HG03103 (cell line): ENCODE results near the gene RELB.
"Not testable (repeated sequence)": the region's sequence is repeated elsewhere in the genome, so short reads cannot be mapped to it uniquely, and the experiment has no call there.

Source experiments
- ATAC-seq: cut with Tn5 transposase; IDR thresholded peaks from one replicate; pipeline ENCODE4 v1.9.1; 2021; ENCODE audit warnings: low read depth; ENCODE audit not compliant: unreplicated experiment

RELB gene

GRCh38 chr19:44986389-44986788, 14.9 kb upstream of the RELB start:
- no peak for ATAC-seq

- no peak for ATAC-seq
These were observed 14.1 kb upstream of the RELB start for GRCh38 chr19:44987148-44987675.

DNA sequence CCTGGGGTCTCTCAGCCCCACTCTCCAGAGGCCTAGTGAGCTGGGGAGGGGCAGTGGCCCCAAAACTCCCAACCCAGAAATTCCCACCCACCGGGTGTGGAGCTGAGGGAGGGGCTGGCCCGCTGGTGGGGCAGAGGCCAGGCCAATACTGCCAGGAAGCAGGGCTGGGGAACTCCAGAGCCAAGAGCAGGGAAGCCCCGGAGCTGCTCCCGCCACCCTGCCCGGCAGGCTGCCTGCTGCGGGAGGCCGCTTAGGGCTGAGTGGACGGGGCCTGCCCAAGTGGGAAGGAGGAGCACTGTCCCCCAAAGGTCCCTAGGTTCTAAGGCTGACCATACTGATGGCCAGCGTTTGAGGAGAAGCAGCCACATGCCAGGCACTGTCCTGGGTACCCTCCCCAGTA, 13.0 kb upstream of the RELB start:
- no peak for ATAC-seq

DNA sequence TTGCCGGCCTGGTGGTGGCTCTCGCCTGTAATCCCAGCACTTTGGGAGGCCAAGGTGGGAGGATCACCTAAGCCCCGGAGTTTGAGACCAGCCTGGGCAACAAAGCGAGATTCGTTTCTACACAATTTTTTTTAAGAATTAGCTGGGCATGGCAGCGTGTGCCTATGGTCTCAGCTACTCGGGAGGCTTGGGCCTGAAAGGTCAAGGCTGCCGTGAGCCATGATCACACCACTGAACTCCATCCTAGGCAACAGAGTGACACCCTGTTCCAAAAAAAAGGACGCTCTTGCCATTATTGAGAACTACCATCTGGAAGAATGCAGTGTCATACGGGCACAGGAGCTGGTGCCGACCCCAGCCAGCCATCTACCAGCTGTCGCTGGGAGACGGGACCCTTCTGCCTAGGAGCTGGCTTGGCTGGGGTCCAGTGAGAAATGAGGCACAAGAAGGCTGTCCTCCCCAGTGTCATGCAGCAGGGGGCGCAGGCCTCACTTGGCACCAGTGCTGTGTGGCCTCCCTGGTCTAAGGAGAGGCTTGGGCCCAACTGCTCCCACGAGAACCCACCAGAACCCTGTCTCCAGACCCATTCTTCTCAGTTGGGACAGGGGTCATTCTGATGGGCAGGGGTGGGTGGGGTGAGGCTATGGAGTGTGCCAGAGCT, 12.2 kb upstream of the RELB start:
- ATAC-seq: no peak

- no peak for ATAC-seq
These were observed 10.8 kb upstream of the RELB start for GRCh38 chr19:44990459-44990858.

GRCh38 chr19:44990966-44991365, 10.3 kb upstream of the RELB start:
- no peak for ATAC-seq

DNA sequence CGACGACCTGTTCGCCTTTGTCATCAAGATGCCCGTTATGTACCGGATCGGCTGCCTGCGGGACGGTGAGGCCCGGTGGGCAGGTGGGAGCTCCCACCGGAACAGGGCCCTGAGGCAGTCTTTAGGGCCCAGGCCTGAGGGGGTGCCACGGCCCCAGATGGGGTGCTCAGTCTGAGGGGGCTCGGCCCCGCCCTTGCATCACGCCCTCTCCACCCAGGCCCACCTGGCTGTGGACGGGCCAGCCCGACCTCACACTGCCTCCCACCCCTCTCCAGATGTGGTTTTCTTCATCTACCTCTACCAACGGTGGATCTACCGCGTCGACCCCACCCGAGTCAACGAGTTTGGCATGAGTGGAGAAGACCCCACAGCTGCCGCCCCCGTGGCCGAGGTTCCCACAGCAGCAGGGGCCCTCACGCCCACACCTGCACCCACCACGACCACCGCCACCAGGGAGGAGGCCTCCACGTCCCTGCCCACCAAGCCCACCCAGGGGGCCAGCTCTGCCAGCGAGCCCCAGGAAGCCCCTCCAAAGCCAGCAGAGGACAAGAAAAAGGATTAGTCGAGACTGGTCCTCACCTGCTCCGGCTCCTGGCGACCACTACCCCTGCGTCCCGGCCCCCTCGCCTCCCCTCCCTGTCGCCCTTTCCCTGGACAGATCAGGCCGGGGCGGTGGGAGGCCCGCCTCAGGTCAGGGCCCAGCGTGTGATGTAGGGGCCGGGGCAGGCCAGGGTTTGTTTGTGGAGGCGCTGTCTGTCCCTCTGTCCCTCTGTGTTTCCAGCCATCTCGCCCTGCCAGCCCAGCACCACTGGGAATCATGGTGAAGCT, 8.7 kb upstream of the RELB start:
- ATAC-seq: no peak

DNA sequence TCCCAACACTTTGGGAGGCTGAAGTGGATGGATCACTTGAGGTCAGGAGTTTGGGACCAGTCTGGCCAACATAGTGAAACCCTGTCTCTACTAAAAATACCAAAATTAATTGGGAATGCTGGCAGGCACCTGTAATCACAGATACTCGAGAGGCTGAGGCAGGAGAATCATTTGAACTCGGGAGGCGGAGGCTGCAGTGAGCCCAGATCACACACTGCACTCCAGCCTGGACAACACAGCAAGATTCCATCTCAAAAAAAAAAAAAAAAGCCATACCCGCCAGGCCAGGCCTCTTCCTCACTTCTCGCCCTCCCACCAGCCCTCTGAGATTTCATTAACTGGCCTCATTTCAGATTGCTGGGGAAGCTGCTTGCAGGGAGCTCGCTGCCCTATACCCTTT, 7.7 kb upstream of the RELB start:
- ATAC-seq: no peak

DNA sequence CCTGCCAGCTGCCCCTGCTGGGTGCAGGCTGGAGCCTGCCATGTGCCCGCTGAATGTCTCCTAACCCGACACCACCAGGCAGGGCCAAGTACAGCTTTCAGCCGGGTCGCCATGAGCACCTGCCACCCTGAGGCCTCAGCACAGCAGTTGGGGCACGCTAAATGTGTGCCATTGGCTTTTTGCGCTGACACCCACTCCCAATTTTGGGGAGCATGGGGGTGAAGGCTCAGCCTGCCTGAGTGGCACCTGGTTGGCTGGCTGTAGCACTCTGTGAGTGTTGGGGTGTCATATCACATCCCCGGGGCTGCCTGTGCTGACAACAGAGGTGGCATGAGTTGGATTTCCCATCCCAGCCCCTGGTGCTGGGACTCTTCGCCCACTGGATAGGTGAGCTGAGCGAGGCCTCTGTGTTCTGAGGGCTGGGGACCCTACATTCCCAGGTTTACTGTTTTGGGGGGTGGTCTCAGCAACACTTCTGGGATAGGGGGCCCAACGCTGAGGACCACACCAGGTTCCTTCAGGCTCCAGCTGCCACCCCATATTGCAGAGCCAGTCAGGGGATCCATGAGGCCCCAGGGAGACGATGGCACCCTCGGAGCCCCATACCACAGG, 7.2 kb upstream of the RELB start:
- ATAC-seq: no peak

GRCh38 chr19:44998025-44998424, 3.2 kb upstream of the RELB start:
- ATAC-seq: no peak

GRCh38 chr19:44999131-44999925, 1.9 kb upstream of the RELB start:
- ATAC-seq: not testable (repeated sequence)

- not testable (repeated sequence) for ATAC-seq
These were observed 599 bp upstream of the RELB start for GRCh38 chr19:45000665-45001064.

- no peak for ATAC-seq
These were observed 2.2 kb downstream of the RELB start for GRCh38 chr19:45003485-45003884.

GRCh38 chr19:45005787-45006186, 4.5 kb downstream of the RELB start:
- no peak for ATAC-seq

- ATAC-seq: no peak
These were observed 7.3 kb downstream of the RELB start for GRCh38 chr19:45008552-45008951.

DNA sequence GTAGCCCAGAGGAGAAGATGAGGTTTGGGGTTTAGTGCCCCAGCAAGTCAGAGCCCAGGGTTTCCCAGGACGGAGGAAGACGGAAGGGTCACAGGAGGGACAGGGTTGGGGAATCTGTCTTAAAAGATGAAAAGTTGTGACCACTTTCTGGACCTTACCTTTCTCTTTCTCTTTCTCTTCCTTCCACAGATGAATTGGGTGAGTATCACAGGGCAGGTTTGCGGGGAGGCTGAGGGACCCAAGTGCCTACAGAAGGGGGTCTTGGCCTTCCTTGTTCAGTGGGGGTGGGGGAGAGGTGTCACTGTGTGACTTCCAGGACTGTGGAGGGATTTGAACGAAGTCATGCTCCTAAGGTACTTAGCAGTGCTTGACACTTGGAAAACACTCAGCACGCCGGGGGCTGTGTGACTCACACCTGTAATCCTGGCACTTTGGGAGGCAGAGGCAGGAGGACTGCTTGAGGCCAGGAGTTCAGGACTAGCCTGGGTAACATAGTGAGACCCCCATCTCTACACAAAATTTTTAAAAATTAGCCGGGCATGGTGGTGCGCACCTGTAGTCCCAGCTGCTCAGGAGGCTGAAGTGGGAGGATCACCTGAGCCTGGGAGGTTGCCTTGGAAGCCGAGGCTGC, 8.5 kb downstream of the RELB start:
- no peak for ATAC-seq

DNA sequence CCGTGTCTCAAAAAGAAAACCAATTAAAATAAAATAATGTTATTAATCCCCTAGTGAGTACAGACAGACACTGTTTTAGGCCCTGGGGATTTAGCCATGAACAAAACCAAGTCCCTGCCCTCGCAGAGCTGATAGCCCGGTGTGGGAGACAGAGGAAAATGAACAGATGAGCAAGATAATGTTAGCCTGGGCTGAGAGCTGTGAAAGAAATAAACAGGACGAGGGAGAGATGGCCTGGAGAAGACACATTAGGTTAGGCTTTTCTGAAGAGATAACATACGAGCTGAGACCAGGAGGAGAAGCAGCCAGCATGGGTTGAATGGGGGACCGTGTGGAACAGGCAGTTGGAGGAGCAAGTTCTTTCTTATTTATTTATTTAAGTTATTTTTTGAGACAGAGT, 9.0 kb downstream of the RELB start:
- no peak for ATAC-seq

DNA sequence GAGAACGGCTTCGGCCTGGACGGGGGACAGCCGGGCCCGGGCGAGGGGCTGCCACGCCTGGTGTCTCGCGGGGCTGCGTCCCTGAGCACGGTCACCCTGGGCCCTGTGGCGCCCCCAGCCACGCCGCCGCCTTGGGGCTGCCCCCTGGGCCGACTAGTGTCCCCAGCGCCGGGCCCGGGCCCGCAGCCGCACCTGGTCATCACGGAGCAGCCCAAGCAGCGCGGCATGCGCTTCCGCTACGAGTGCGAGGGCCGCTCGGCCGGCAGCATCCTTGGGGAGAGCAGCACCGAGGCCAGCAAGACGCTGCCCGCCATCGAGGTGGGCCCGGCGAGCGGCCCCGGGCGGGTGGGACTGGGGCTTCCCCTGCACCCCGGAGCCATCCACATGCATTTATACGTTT, 10.7 kb downstream of the RELB start:
- ATAC-seq: no peak

GRCh38 chr19:45016388-45017314, 15.4 kb downstream of the RELB start:
- peak; percentile 61 for ATAC-seq
